GM12892 (cell line): ENCODE measurements around the gene IRX5.

Experiments
- POLR2A ChIP-seq: IDR thresholded peaks from 2 replicates; pipeline ENCODE4 v1.6.1; 2011; ENCODE audit warnings: low read depth, low read length, control low read depth
- POLR2AphosphoS5 ChIP-seq: IDR thresholded peaks from 2 replicates; pipeline ENCODE4 v1.6.1; 2011; ENCODE audit warnings: low read depth, low read length, control low read depth
- TAF1 ChIP-seq: IDR thresholded peaks from 2 replicates; pipeline ENCODE4 v1.6.1; 2011; ENCODE audit warnings: low read depth, mild to moderate bottlenecking, control low read depth, low read length, borderline replicate concordance

DNA sequence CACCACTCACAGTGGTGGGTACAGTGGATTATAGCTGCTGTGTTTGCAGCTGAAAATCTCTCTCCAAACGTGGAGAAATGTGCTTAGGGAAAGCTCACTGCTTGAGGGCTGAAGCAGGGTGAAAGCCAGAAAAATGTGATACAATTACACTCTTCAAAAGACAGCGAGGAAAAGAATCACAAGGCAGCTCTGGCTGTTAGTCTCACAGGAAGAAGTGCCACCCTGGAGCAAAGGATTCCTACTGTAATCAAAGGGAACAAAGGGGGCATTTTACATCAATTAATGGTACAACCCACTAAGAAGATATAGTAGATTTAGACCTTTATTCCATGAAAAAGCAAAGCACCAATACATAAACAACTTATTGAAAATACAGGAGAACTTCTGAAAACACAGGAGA is 48.1 kb upstream of the IRX5 start:
- no peak for TF ChIP-seq TAF1
- no peak for TF ChIP-seq POLR2AphosphoS5
- no peak for TF ChIP-seq POLR2A
